GM19239 (cell line): ENCODE measurements around the gene TFF1.
"Not testable (repeated sequence)": the region's sequence is repeated elsewhere in the genome, so short reads cannot be mapped to it uniquely, and the experiment has no call there.

Experiments used
- DNase-seq: peaks from one replicate; pipeline ENCODE4 v3.0.0; 2011; ENCODE audit warnings: low spot score; ENCODE audit not compliant: insufficient read length
- FAIRE-seq: peaks from 2 replicates; lab custom pipeline; 2011; peaks lifted over from hg19 to GRCh38; lab: Jason Lieb, UNC

Gene TFF1

GRCh38 chr21:42366292-42367010 lies at the start of gene TFF1:
Gene TFF1 (minus strand): TSS chr21:42366535. CDS start chr21:42366495, 40 bp downstream.
- FAIRE-seq, result no peak
- DNase-seq, result no peak

DNA sequence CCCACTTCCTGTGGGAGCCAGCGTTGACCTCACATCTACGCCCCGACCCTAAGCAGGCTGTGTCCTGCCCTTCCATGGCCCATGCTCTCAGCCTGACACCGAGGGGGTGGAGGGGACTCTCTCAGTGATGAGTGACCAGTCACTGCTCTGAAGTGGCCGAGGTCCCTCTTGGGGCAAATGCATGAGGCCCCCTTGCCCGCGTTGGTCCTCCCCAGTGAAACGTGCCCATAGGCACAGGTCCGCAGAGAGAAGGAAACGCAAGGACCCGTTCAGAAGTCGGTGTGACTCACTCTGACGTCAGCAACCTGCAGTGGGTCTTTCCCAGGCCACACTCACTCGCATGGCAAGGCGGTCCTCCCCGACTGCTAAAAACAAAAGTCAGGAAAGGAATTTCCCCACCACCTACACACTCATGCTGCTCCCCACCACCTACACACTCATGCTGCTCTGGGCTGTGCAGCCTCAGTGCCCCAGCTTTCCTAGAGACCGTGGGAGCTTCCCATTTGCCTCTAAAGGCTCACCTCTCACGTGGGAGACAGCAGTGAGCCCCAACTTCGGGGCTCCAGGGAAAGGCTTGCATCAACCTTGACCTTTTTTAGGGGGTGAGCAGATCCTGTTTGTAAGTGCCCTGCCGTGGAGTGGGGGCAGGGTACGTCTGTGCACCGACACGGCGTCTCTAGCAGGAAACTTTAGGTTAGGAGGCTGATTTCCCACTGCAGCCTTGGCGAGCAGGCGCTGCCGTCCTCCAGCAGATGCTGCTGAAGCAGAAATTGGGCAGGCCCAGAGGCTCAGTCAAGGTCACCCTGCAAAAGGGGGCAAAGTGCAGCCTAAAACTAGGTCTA lies 48.8 kb upstream of the TFF1 start:
- FAIRE-seq (peak; percentile 57), DNase-seq (peak; percentile 65)

GRCh38 chr21:42414553-42414927 lies 48.2 kb upstream of the TFF1 start:
- DNase-seq, result no peak
- no peak for FAIRE-seq

DNA sequence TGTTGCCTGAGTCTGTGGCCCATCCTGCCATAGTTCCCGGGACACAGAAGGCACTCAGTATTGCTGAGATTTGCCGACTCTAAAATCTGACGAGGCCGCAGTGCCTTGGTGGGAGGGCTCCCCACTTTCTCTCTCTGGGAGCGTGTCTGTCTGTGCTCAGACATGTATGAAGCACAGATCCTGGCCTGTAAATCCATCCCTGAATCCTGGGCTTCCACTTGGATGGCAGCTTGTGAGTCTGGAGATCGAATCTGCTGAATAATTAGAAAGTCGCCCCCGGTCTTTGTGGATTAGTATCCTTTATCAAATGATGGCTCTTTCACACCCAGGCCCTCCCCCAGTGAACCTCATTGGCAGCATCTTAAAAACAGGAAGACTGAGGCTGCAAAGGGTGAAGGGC lies 47.7 kb upstream of the TFF1 start:
- FAIRE-seq (no peak), DNase-seq (no peak)

DNA sequence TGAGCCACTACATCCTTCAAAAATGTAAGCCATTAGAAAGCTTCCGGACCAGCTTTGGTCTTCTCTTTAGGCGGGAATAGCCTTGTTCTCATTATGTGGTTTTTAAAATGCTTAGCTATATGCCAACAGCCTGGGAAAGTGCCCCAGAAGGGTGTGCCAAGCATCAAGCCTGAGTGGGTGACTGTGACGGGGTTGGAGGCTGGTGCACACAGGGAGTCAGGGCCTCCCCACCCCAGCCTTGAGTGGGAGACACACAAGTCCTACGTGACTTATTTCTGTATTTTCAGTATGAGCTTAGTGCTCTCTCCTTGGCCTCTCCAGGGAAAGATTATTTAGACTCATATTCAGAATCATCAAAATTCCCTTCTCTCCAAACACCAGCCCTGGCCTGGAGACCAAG lies 47.2 kb upstream of the TFF1 start:
- FAIRE-seq (no peak), DNase-seq (no peak)

DNA sequence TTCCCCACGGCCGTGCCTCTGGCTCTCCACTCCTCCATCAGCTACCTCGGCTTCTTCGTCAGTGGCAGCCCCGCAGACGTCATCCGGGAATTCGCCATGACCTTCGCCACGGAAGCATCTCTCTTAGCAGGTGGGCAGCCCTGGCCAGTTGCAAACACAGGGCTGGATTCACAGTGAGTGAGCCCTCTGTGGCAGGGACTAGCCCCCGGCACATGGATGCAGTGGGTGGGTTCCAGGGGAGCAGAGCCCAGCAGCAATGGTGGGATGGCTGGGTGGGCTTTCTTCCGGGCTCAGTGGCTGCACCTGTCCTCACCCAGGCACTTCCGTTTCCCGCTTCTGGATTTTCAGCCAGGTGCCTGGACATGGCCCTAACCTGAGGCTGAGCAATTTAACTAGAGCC lies 46.8 kb upstream of the TFF1 start:
- DNase-seq, result no peak
- FAIRE-seq, result no peak

DNA sequence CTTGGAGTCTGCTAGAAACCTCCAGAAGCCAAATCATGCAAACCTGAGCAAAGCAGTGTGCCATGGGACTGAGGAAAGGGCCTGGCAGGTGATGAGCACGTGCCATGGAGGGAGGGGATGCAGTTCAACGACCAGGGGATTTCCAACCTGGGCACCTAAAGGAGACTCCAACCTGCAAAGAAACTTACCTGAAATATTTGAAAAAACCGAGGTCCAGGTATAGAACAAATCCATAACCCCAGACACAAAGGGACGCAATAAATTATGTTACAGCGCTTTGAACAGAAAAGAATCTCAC lies 46.2 kb upstream of the TFF1 start:
- FAIRE-seq (no peak), DNase-seq (no peak)

DNA sequence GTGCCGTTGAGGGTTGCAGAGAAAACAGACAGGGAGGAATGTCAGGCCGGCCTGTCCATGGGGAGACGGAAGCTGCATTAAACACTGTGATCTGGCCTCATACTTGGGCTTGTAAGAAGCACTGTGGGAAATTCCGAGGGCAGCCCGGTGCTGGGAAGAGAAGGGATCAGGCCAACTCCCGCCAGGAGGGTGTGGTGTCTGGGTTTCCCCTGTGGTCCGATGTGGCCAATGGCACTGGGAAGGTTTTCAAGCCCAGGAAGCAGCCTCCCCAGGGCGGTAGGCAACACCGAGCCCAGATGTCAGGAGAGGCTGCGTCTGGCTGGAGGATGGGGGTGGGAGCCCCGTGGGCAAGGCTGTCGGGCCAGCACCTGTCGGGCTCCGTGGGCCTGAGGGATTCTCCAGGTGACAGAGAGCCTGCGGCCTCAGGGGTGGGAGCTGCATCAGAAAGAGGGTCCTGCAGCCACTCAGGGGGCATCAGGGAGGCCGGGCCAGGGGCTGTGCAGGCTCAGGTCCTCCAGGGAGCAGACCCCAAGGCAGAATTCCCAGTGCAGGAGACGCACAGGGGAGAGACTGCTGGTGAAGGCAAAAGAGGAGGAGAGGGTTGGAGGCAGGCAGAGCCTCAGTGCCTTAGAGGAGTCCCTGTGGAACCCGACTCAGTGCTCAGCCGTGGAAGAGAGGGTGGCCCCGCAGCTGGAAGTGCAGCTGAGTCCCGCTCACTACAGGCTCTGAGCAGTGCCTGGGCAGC lies 45.7 kb upstream of the TFF1 start:
- FAIRE-seq, result no peak

GRCh38 chr21:42411197-42411869 lies 45.0 kb upstream of the TFF1 start:
- no peak for DNase-seq
- FAIRE-seq, result no peak

More for the DNA sequence above, 45.7 kb upstream of the TFF1 start:
- no peak for DNase-seq

- no peak for DNase-seq
- no peak for FAIRE-seq
These were observed 43.0 kb upstream of the TFF1 start for GRCh38 chr21:42409366-42409765.

DNA sequence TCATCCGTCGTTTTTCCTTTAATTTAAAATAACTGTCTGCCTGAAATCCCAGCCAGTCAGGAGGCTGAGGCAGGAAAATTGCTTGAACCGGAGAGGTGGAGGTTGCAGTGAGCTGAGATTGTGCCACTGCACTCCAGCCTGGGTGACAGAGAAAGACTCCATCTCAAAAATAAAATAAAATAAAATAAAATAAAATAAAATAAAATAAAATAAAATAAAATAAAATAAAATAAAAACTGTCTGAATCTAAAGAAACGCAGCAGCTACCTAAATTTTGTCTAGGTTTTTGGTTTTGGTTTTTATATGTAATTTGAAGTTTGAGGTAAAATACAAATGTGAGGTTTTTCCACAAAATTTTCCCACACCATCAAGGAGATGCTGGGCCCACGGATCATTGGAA lies 42.4 kb upstream of the TFF1 start:
- DNase-seq, FAIRE-seq: not testable (repeated sequence)

- no peak for FAIRE-seq
- no peak for DNase-seq
These were observed 41.1 kb upstream of the TFF1 start for GRCh38 chr21:42407476-42407875.

GRCh38 chr21:42406866-42407265 lies 40.5 kb upstream of the TFF1 start:
- FAIRE-seq (no peak), DNase-seq (no peak)

DNA sequence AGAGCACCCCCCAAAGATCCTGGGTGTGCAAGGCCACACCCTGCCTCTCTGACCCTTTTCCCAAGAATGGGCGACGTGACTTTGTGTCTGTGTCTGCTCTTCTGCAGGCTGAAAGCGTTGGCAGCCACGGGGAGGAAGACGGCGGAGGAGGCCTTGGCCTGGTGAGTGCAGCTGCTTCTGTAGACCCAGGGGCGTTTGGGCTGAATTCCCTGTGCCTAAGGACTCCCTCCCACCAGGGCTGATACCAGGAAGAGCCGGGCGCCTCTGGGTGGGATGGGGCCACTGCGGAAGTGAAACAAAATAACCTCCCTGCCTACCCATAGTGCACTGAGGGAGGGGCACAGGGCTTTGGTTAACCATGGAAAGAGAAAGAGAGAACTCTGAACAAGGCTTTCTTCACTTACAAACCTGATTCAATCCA lies 39.9 kb upstream of the TFF1 start:
- FAIRE-seq (no peak), DNase-seq (no peak)

GRCh38 chr21:42405064-42406013 lies 39.0 kb upstream of the TFF1 start:
- FAIRE-seq, result no peak

DNA sequence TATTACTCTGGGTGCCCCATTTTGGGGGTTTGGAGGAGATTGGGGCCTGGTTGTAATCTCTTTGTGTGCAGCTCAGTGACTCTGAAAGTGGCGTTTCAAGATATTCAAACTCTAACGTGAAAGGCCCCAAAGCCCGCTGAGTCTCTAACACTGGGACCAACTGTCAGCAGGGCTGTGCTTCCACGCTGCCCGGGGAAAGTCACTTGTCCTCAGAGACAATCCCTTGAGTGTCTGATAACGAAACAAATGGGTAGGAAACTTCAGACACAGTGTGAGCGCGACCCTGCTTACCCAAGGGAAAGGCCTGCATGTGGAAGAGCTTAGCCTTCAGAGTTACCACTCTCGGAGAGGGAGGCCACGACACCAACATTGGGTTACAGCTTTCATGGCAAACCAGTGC lies 38.2 kb upstream of the TFF1 start:
- no peak for FAIRE-seq
- no peak for DNase-seq

More at GRCh38 chr21:42405064-42406013, 39.0 kb upstream of the TFF1 start:
- no peak for DNase-seq

GRCh38 chr21:42403611-42404231 lies 37.4 kb upstream of the TFF1 start, which contains the start of gene UBASH3A:
Gene UBASH3A (plus strand): TSS chr21:42403902. CDS start chr21:42403946, 44 bp downstream.
- DNase-seq (no peak), FAIRE-seq (no peak)

GRCh38 chr21:42401820-42402251 lies 35.5 kb upstream of the TFF1 start:
- DNase-seq, result no peak
- FAIRE-seq, result peak; percentile 11

DNA sequence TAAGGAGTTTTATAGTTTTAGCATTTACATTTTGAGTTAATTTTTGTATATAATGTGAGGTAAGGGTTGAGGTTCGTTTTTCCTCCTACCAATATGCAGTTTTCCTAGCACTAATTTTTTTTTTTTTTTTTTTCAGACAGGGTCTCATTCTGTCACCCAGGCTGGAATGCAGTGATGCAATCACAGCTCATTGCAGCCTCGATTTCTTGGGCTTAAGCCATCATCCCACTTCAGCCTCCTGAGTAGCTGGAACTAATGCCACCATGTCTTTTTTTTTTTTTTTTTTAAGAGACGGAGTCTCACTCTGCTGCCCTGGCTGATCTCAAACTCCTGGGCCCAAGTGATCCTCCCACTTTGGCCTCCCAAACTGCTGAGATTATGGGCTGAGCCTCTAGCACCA lies 34.8 kb upstream of the TFF1 start:
- DNase-seq, result no peak
- FAIRE-seq, result no peak
